Natural killer cell treated with Interleukin-12 subunit alpha and Interleukin-12 subunit beta and Interleukin-15 and Interleukin-18, amount 100 ng/mL, for 72 hours (primary cell): ENCODE results near the gene IGSF1. TPM values are rescaled to one million over a fixed set of nuclear protein-coding genes. Genes with fewer than 3 reads are reported as not detected.

Experiments
- ATAC-seq, 2 donors: fragments of 150-1000 bp; cut with Tn5 transposase in 1 of 2; sonication (Bioruptor Pico), chemical (Tn5 transposase) in 1 of 2; 2 replicates each; pipeline ENCODE4 v1.10.0; 2021
- DNase-seq: peaks from one replicate; pipeline ENCODE4 v3.0.0; 2022; ENCODE audit warnings: low spot score
- H3K27ac Mint-ChIP-seq, 2 donors: 1 replicate in 1 of 2; 2 replicates in 1 of 2; pipeline ENCODE4 v1.8.0; 2022; ENCODE audit warnings: mixed read lengths in 2 of 2, mild to moderate bottlenecking in 1 of 2, moderate library complexity in 1 of 2
- H3K27me3 Mint-ChIP-seq, 2 donors: 1 replicate in 1 of 2; 2 replicates in 1 of 2; pipeline ENCODE4 v1.8.0; 2022; ENCODE audit warnings: mixed read lengths in 2 of 2
- H3K36me3 Mint-ChIP-seq: one replicate; pipeline ENCODE4 v1.8.0; 2022; ENCODE audit warnings: mixed read lengths
- H3K4me1 Mint-ChIP-seq, 2 donors: 1 replicate in 1 of 2; 2 replicates in 1 of 2; pipeline ENCODE4 v1.8.0; 2022; ENCODE audit warnings: low read depth in 2 of 2, mixed read lengths in 2 of 2, mild to moderate bottlenecking in 1 of 2
- H3K4me3 Mint-ChIP-seq: one replicate; pipeline ENCODE4 v1.8.0; 2022; ENCODE audit warnings: mixed read lengths
- H3K9me3 Mint-ChIP-seq: 2 replicates; pipeline ENCODE4 v1.8.0; 2022; ENCODE audit warnings: mixed read lengths
- total RNA-seq, 2 donors: library from RNA; stranded (reverse); gene quantifications; one replicate each; pipeline ENCODE4 v1.2.3, GENCODE V29; 2022

The IGSF1 gene, protein sequence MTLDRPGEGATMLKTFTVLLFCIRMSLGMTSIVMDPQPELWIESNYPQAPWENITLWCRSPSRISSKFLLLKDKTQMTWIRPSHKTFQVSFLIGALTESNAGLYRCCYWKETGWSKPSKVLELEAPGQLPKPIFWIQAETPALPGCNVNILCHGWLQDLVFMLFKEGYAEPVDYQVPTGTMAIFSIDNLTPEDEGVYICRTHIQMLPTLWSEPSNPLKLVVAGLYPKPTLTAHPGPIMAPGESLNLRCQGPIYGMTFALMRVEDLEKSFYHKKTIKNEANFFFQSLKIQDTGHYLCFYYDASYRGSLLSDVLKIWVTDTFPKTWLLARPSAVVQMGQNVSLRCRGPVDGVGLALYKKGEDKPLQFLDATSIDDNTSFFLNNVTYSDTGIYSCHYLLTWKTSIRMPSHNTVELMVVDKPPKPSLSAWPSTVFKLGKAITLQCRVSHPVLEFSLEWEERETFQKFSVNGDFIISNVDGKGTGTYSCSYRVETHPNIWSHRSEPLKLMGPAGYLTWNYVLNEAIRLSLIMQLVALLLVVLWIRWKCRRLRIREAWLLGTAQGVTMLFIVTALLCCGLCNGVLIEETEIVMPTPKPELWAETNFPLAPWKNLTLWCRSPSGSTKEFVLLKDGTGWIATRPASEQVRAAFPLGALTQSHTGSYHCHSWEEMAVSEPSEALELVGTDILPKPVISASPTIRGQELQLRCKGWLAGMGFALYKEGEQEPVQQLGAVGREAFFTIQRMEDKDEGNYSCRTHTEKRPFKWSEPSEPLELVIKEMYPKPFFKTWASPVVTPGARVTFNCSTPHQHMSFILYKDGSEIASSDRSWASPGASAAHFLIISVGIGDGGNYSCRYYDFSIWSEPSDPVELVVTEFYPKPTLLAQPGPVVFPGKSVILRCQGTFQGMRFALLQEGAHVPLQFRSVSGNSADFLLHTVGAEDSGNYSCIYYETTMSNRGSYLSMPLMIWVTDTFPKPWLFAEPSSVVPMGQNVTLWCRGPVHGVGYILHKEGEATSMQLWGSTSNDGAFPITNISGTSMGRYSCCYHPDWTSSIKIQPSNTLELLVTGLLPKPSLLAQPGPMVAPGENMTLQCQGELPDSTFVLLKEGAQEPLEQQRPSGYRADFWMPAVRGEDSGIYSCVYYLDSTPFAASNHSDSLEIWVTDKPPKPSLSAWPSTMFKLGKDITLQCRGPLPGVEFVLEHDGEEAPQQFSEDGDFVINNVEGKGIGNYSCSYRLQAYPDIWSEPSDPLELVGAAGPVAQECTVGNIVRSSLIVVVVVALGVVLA (N-terminal part only)
- not detected for total RNA-seq

DNA sequence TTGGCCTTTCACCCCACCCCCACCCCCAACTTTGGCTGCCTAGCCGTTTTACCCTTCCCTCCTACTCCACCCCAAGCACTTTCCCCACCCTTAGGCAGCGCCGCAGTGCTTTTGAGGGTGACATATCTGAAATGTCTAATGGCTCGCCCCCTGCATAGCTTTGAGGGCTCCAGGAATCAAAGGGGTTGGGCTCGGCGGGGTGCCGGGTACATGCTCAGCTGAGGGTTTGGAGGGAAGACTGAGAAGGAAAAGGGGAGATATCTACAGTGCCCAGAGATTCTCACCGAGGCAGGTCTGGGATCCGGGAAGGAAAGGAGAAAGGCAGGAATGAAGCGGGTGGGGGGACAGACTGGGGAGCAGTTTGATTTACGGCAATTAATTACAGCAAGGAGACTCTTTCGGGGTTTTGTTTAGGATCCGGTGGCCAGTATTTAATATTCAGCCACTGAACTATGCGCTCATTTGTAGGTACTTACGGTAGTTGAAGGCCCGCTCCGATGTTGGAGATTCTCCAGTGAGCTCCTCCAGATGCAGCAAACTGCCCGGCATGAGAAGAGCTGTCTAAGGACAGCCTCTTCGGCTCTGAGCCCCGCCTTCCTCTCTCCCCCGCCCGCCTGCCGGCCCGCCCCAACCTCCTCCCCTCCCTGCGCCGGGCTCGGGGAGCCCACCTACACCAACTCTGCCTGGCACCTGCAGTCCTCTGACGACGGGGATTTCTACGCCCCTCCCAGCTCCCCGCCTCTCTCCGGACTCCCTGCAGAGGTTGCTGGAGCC lies at the start of gene IGSF1:
TSS of gene IGSF1 (minus strand) at position 569 of the 774 bp plus-strand sequence. CDS start 2,632 bp downstream, outside the sequence.
- no peaks in the 10 kb centered on the region for H3K9me3 Mint-ChIP-seq
- DNase-seq, result no peak
- H3K27me3 Mint-ChIP-seq, result peaks cover 7 to 41% of the 10 kb centered on the region in 2 donors
- H3K4me1 Mint-ChIP-seq, result no peaks in the 10 kb centered on the region
- no peak for ATAC-seq
- H3K27ac Mint-ChIP-seq, result no peak within 1 kb of the TSS
- no peaks in the 10 kb centered on the region for H3K36me3 Mint-ChIP-seq
- H3K4me3 Mint-ChIP-seq, result no peak within 1 kb of the TSS

DNA sequence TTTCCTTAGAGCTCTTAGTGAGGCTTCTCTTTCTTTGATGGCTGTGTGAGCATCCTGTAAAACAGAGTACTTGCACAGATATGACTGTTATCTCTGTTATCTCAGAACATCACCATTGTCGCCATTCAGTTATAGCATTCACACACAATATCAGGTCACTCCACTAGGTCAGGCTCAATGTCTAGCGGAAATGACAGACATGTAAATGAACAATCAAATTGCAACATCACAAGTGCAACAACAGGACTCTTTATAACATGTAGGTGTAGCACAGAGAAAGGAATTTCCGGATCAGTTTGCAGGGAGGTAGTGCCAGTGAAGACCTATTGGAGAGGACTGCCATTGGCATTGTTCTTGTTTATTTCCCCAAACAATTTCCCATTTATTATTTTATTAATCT lies 43.2 kb upstream of the IGSF1 start:
- Mint-ChIP-seq H3K9me3 (no peaks in the 10 kb centered on the region), H3K4me3 (no peak overlapping the region), H3K4me1 (no peaks in the 10 kb centered on the region), H3K27me3 (peaks cover 10 to 23% of the 10 kb centered on the region in 2 donors), H3K27ac (no peak overlapping the region), H3K36me3 (no peaks in the 10 kb centered on the region)
- no peak for DNase-seq
- ATAC-seq, result no peak

DNA sequence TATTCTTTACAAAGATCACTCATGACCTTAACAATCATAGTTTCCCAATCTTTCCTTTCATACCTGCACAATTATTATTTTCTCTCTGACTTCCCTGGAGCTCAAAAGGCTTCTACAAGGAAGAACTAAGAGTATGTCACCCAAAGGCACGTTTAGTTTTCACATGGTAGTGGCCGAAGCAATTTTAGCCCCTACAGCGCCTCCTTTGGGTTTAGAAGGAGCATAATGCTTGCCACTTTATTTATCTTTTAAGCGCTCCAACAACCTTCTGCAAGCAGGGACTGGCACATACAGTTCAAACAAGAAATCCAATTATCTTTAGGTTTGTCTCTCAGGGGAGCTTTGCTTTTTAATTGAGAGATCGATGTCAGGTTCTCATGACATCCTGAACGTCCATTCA lies 42.0 kb upstream of the IGSF1 start:
- no peak overlapping the region for H3K27ac Mint-ChIP-seq
- H3K9me3 Mint-ChIP-seq, result no peaks in the 10 kb centered on the region
- ATAC-seq (no peak), DNase-seq (no peak)
- no peak overlapping the region for H3K4me3 Mint-ChIP-seq
- no peaks in the 10 kb centered on the region for H3K4me1 Mint-ChIP-seq
- H3K36me3 Mint-ChIP-seq, result no peaks in the 10 kb centered on the region
- H3K27me3 Mint-ChIP-seq, result peaks cover 10 to 20% of the 10 kb centered on the region in 2 donors

DNA sequence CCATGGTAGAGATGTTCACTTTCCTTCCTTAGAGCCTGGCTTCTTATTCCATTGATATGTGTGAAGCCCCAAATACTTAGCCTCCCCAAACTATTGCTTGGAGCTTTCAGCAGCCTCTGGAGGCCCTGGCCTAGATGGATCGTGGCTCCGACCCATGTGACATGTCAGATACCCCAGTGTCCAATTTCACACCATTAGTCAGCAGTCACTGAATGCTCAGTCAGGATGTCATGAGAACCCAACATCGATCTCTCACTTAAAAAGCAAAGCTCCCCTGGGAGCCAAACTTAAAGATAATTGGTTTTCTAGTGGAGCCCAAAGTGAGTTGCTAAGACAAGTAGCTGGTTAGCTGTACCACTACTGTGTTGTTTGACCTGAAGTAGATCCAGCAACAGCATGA lies 41.6 kb upstream of the IGSF1 start:
- Mint-ChIP-seq H3K27me3 (peaks cover 10 to 18% of the 10 kb centered on the region in 2 donors), H3K36me3 (no peaks in the 10 kb centered on the region), H3K4me1 (no peaks in the 10 kb centered on the region), H3K27ac (no peak overlapping the region), H3K9me3 (no peaks in the 10 kb centered on the region), H3K4me3 (no peak overlapping the region)
- DNase-seq, result no peak
- ATAC-seq, result no peak

DNA sequence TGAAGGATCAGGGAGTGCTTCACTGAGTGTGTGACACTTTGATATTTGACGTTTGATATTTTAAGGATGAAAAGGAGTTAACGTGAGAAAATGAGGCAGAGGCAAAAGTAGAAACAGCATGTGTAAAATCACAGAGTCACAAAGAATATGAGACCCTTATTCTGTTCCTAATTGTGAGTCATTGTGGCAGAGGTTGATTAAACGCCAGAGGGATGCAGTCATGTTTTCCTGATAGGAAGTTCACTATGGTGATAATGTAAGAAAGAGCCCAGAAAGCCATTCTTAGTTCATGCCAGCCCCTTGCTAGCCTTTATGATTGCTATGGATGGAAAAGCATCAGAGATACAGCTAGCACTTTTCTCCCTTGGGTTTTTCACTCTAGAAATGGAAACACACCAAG lies 33.5 kb upstream of the IGSF1 start:
- H3K4me1 Mint-ChIP-seq, result no peaks in the 10 kb centered on the region
- H3K27me3 Mint-ChIP-seq, result peaks cover 0 to 19% of the 10 kb centered on the region in 2 donors
- H3K4me3 Mint-ChIP-seq, result no peak overlapping the region
- H3K27ac Mint-ChIP-seq, result no peak overlapping the region
- no peak for ATAC-seq
- no peaks in the 10 kb centered on the region for H3K9me3 Mint-ChIP-seq
- no peaks in the 10 kb centered on the region for H3K36me3 Mint-ChIP-seq
- no peak for DNase-seq

DNA sequence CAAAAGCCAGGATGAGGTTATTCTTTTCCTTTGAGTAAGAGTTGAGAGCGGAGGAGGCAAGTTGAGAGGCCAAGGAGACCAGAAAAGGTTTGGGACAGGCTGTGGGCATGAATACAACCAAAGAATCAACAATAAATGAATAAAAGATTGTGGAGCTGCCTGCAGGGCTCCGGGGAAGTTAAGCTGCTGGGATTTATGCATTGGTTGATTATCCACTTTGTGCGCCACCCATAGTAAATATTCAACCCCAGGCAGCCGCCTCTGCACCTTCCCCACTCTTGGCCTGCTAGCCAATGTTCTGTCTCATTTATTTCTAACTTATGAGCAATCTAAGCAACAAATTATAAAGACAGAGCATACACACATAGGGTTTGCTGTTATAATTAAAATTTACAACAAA lies 28.2 kb upstream of the IGSF1 start:
- H3K4me3 Mint-ChIP-seq, result no peak overlapping the region
- H3K36me3 Mint-ChIP-seq, result no peaks in the 10 kb centered on the region
- no peaks in the 10 kb centered on the region for H3K4me1 Mint-ChIP-seq
- ATAC-seq (no peak), DNase-seq (no peak)
- H3K27ac Mint-ChIP-seq, result no peak overlapping the region
- H3K27me3 Mint-ChIP-seq, result peaks cover 0 to 16% of the 10 kb centered on the region in 2 donors
- no peaks in the 10 kb centered on the region for H3K9me3 Mint-ChIP-seq

DNA sequence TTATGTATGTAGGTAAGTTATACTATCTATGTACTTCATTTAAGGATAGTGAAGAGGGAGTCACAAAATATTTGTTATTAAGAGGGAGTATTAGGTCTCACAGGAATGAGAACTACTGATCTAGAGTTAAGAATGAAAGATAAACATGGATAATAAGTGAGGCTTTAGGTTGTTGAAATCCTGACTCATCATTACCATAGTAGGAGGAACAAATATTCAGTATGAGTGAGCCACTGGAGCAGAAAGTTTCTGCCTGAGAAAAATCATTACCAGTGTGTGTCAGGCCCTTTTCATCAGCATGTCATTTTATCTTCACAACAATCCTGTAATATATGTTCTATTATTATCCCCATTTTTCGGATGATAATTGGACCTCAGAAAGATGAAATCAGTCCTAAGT lies 27.2 kb upstream of the IGSF1 start:
- H3K9me3 Mint-ChIP-seq, result no peaks in the 10 kb centered on the region
- H3K4me3 Mint-ChIP-seq, result no peak overlapping the region
- no peak for DNase-seq
- no peak overlapping the region for H3K27ac Mint-ChIP-seq
- no peaks in the 10 kb centered on the region for H3K4me1 Mint-ChIP-seq
- no peak for ATAC-seq
- peaks cover 0 to 9% of the 10 kb centered on the region in 2 donors for H3K27me3 Mint-ChIP-seq
- H3K36me3 Mint-ChIP-seq, result no peaks in the 10 kb centered on the region

DNA sequence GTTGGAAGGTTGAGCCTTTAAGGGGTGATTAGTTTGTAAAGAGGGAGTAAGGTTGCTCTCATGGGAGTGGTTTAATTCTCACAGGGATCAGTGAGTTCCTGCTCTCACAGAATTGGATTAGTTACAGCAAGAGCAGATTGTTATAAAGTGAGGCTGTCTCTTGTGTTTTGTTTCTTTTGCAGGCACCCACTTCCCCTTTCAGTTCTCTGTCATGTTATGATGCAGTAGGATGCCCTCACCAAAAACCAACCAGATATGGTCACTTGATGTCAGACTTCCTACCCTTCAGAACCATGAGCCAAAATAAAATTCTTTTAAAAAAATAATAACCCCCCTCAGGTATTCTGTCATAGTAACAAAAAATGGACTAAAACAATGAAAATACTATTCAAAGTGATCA lies 19.9 kb upstream of the IGSF1 start:
- no peaks in the 10 kb centered on the region for H3K36me3 Mint-ChIP-seq
- ATAC-seq, result no peak
- peaks cover 0 to 14% of the 10 kb centered on the region in 2 donors for H3K27me3 Mint-ChIP-seq
- H3K27ac Mint-ChIP-seq, result no peak overlapping the region
- H3K4me1 Mint-ChIP-seq, result no peaks in the 10 kb centered on the region
- no peak overlapping the region for H3K4me3 Mint-ChIP-seq
- H3K9me3 Mint-ChIP-seq, result no peaks in the 10 kb centered on the region
- no peak for DNase-seq

DNA sequence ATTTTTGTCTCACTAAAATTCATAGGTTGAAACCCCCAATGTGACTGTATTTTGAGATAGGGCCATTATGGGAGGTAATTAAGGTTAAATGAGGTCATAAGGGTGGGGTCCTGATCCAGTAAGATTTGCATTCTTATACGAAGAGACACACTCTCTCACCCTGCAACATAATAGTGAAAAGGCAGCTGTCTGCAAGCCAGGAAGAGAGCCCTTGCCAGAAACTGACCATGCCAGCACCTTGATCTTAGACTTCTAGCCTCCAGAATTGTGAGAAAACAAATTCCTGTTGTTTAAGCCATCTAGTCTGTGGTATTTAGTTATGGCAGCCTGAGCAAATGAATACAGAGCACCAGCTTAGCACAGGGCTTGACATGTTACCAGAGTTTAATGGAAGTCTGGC lies 17.5 kb upstream of the IGSF1 start:
- no peaks in the 10 kb centered on the region for H3K9me3 Mint-ChIP-seq
- DNase-seq, result no peak
- H3K27ac Mint-ChIP-seq, result no peak overlapping the region
- no peaks in the 10 kb centered on the region for H3K4me1 Mint-ChIP-seq
- no peaks in the 10 kb centered on the region for H3K36me3 Mint-ChIP-seq
- H3K4me3 Mint-ChIP-seq, result no peak overlapping the region
- no peak for ATAC-seq
- H3K27me3 Mint-ChIP-seq, result peaks cover 0 to 17% of the 10 kb centered on the region in 2 donors

DNA sequence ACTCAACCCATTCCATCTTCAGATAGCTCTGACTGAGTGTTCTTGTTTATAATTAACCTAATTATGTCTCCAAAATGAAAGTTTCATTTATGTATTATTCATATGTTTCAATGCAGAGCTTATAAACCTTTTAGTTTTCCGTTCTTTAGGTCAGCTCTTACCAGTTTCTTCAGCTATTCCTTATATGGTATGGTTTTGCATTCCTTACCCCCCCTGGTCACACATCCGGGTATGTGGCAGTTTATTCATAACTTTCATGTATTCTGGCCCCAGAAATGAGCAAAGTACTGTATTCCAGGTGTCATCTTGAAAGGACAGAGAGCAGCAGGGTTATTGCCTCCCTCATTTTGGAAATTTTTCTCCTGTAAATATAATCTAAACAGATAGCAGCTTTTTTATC lies 16.8 kb upstream of the IGSF1 start:
- Mint-ChIP-seq H3K36me3 (no peaks in the 10 kb centered on the region), H3K4me1 (no peaks in the 10 kb centered on the region), H3K9me3 (no peaks in the 10 kb centered on the region), H3K27ac (no peak overlapping the region), H3K4me3 (no peak overlapping the region), H3K27me3 (peaks cover 0 to 17% of the 10 kb centered on the region in 2 donors)
- no peak for ATAC-seq
- DNase-seq, result no peak

DNA sequence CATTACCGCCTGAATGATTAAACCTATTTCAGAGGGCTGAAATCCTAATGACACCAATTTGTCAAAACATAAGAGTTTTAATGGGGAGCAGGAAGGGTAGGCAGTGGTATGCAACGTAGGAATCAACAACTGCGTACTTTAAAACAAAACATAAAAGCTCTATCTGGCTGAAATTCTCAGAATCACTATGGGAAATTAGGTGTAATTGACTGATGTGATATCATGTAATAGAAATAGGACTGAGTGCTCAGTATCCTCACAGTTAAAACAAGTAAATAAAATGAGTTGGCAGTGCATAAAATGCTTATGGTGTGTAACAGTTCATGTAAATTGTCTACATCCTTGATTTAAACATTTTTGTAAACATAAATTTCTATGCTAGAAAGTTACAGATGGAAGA lies 13.6 kb upstream of the IGSF1 start:
- Mint-ChIP-seq H3K4me3 (no peak overlapping the region), H3K4me1 (no peaks in the 10 kb centered on the region), H3K36me3 (no peaks in the 10 kb centered on the region), H3K27me3 (peaks cover 0 to 10% of the 10 kb centered on the region in 2 donors), H3K9me3 (no peaks in the 10 kb centered on the region), H3K27ac (no peak overlapping the region)
- no peak for DNase-seq
- no peak for ATAC-seq

DNA sequence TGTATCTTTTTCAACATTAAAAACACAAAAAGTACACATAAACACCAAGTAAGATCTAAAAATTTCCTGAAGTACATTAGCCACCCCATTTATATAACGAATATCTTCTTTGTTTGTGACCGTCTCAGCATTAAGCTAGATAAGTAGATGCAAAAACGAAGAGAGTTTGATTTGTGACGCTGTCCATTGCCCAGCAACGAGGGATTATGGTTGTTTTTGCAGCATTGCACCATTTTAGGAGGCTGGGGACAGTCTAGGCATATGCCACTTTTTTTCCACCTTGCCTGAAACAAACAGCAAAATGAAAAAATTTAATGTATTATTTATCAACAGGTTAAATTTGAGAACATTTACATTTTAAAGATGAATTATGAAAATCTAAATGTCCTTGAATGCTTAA lies 12.0 kb upstream of the IGSF1 start:
- peaks cover 0 to 10% of the 10 kb centered on the region in 2 donors for H3K27me3 Mint-ChIP-seq
- no peak for ATAC-seq
- H3K4me3 Mint-ChIP-seq, result no peak overlapping the region
- no peaks in the 10 kb centered on the region for H3K9me3 Mint-ChIP-seq
- H3K4me1 Mint-ChIP-seq, result no peaks in the 10 kb centered on the region
- no peak overlapping the region for H3K27ac Mint-ChIP-seq
- no peak for DNase-seq
- H3K36me3 Mint-ChIP-seq, result no peaks in the 10 kb centered on the region

DNA sequence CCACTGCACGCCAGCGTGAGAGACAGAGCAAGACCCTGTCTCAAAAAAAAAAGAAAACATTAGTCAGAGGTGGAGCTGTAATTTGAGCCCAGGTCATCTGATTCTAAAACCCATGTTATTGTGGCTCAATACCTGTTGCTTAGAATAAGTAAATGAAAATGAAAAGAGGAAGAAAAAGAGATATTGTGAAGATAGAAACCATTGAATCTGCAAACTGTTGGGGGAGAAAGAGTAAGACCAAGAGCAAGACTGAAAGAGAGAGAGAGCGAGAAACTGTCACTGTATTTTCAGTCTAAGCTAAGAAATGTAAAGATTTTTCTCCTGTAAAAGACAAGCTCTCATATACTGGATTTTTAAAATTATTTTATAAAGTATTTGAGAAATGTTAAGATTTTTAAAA lies 9.7 kb upstream of the IGSF1 start:
- Mint-ChIP-seq H3K4me3 (no peak overlapping the region), H3K27ac (no peak overlapping the region), H3K36me3 (no peaks in the 10 kb centered on the region), H3K27me3 (peaks cover 6 to 14% of the 10 kb centered on the region in 2 donors), H3K9me3 (no peaks in the 10 kb centered on the region), H3K4me1 (no peaks in the 10 kb centered on the region)
- ATAC-seq (no peak), DNase-seq (no peak)
